HG02798 (cell line): Measurements from ENCODE around the gene SYT1.
"Not testable (repeated sequence)": the region's sequence is repeated elsewhere in the genome, so short reads cannot be mapped to it uniquely, and the experiment has no call there.

Source experiments
- ATAC-seq: cut with Tn5 transposase; IDR thresholded peaks from one replicate; pipeline ENCODE4 v1.9.1; 2021; ENCODE audit warnings: mild to moderate bottlenecking; ENCODE audit not compliant: unreplicated experiment, poor library complexity

SYT1 gene

DNA sequence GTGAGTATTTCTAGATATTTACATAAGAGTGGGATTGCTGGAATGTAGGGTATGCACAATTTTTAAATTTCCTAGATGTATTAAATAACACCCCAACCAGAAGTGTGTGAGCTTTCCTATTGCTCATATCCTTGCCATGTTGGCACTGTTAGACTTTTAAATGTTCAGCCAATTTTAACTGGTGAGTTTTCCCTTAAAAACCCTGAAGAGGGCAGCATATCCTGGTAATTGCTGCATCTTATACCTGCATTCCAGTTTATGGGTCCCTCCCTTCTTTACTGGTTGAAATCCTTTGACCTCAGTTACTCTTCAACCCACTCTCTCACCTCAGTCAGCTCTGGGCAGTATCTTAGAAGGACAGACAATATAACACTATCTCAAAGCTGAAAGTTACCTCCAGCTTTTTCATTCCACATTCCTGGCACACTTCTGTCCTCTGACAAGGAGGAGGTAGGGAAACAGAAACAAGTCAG is 555.6 kb downstream of the SYT1 start:
- ATAC-seq, result no peak

DNA sequence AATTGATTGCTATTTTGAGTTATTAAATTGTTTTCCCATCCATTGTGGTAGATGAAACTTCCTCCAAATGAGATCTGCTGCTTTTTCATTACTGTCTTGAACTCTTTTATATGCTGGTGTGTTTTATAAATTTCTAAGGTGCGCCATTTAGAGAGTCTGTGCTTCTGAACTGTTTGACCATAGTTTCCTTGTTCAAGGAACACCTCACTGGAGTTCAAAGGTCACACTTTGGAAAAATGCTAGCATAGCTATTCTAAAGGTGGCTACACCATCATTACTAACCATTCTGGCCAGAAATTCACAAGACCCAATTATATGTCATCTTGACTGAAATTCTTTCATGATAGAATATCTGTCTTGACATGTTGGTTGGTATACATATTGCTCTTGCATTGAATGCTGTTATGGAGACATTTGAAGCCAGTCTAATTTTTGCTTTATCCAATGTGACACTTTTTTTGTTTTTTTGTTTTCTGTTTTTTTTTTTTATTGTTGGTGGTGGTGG is 556.7 kb downstream of the SYT1 start:
- ATAC-seq, result no peak

- ATAC-seq, result no peak
Measured at GRCh38 chr12:79422060-79422812, 557.7 kb downstream of the SYT1 start.

GRCh38 chr12:79423560-79423959 is 559.0 kb downstream of the SYT1 start:
- no peak for ATAC-seq

- no peak for ATAC-seq
Measured at GRCh38 chr12:79424109-79424721, 559.6 kb downstream of the SYT1 start.

DNA sequence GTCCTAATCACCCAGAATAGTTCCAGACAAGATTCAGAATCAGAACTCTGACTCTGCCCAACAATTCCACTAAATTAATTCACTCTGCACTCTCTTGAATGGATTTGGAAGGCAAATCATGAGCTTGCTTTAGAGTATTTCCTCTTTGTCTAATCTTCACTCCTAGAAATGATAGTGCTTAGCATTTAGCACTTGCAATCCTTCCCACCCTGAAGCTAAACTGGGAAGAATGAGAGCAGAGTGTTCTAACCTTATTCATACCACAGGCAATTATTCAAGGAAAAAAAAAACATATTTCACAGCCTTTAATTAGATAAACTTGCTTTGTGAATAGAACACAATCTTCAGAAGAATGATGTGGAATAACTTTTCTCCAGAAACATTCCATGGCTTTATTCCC is 561.5 kb downstream of the SYT1 start:
- ATAC-seq, result no peak

DNA sequence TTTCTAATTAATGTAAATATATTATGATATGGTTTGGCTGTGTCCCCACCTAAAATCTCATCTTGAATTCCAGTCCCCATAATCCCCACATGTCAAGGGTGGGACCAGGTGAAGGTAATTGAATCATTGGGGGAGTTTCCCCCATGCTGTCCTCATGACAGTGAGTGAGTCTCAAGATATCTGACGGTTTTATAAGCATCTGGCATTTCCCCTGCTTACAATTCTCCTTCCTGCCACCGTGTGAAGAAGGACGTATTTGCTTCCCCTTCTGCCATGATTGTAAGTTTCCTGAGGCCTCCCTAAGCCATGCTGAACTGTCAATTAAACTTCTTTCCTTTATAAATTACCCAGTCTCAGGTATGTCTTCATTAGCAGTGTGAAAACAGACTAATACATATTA is 562.2 kb downstream of the SYT1 start:
- ATAC-seq, result not testable (repeated sequence)

DNA sequence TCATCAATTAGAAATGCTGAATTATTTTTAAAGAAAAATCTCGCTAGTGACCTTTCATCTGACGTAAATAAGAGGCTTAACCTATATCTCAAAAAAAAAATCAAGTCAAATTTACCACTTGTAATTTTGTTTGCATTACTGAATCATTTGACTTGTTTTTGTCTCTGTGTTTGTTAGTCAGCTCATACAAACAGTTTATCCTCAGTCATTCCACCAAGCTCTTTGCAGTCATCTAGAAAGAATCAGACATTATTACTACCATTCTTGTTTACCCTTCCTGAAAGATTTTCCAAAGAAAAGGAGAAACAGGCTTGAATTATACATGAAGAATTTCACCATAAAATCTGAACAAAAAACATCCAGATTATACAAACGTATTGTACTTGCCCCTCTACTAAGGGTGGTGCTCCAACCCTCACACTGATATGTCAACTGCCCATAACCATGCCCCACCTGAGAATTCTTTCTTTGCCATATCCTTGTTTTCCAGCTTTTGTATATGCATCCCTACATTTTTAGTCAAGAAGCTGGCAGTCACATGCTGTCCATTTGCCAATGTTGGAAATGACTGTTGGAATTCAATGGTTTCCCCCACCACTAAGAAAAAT is 569.0 kb downstream of the SYT1 start:
- no peak for ATAC-seq

DNA sequence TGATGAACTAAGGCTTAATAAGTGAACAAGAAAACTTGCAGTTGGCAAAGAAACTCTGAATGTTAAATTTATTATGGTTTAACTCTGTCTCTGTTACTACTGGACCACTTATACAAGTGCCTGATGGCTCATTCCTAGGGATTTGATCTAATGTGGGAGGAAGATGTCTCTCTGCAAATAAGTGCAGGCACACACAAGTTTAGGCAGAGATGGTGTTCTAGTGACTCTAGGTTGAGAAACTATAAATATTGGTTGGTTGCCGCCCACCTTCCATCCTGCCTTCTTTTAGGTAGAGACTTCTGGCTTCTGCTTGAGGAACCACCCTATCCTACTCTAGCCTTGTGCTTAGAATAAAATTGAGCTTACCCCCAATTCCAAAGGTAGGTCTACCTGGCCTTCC is 570.0 kb downstream of the SYT1 start:
- no peak for ATAC-seq

GRCh38 chr12:79435742-79436141 is 571.2 kb downstream of the SYT1 start:
- no peak for ATAC-seq

GRCh38 chr12:79438480-79439174 is 574.1 kb downstream of the SYT1 start:
- no peak for ATAC-seq

DNA sequence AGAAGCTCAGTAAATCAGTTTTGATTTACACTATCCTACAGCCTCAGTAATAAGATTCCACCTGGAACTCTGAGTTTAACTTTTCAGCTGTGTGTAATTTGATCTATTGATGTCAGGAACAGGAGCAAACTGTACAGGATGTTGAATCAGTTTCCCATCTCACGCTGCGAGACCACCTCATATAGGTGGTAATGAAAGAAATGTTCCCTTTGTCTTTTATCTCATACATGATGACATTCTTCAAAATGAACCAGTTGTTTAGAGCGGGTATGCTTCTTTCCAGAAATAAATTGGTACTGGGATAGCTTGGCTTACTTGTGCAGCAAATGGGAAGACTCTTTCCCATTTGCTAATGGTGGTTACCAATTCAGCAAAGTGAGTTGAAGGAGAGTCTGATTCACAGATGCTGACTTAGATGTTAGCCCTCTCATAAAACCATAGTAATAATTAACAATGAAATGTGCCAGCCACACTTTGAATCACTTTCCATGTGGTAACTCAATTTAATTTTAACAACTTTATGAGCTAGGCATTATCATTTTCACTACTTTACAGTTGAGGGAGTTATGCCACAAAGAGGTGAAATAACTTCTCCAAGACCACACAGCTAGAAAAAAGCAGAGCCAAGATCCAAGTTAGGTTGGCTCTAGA is 574.7 kb downstream of the SYT1 start:
- no peak for ATAC-seq

DNA sequence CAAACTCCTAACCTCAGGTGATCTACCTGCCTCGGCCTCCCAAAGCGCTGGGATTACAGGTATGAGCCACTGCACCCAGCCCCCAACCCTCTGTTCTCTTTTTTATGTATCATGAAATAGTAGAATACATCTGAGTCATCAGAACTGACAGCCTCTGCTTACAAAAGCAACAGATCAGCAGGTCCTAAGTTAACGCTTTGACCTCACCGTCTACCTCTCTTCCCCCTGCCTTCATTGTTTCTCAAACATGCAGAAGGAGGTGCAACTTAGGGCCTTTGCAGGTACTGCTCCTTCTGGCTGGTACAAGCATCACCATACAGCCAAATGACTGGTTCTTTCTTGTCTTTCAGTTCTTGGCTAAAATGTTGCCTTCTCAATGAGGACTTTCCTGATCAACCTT is 577.0 kb downstream of the SYT1 start:
- no peak for ATAC-seq

- no peak for ATAC-seq
Measured at GRCh38 chr12:79442396-79442795, 577.8 kb downstream of the SYT1 start.

- no peak for ATAC-seq
Measured at GRCh38 chr12:79444089-79444488, 579.5 kb downstream of the SYT1 start.

- ATAC-seq, result no peak
Measured at GRCh38 chr12:79448816-79449215, 584.2 kb downstream of the SYT1 start.

- ATAC-seq, result no peak
Measured at GRCh38 chr12:79451365-79451764, 586.8 kb downstream of the SYT1 start.

- ATAC-seq, result no peak
Measured at GRCh38 chr12:79451978-79452377, 587.4 kb downstream of the SYT1 start.

DNA sequence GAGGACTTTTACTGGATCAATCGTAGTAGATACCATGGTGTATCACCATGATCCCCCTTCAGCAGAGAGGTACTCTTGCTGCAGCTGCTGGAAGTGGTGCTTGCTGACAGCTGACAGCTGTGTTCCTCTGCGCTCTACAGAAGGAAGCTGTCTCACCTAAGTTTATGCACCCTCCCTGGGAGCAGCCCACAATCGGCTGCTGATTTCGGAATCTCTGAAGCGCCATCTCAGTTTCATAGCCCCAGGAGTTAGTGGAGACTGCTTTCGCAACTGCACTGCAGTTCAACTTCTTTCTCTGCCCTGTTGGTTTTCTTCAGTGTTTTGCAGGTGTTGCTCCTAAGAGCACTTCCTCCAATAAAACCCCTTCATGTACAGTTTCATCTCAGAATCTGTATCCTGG is 588.3 kb downstream of the SYT1 start:
- no peak for ATAC-seq

DNA sequence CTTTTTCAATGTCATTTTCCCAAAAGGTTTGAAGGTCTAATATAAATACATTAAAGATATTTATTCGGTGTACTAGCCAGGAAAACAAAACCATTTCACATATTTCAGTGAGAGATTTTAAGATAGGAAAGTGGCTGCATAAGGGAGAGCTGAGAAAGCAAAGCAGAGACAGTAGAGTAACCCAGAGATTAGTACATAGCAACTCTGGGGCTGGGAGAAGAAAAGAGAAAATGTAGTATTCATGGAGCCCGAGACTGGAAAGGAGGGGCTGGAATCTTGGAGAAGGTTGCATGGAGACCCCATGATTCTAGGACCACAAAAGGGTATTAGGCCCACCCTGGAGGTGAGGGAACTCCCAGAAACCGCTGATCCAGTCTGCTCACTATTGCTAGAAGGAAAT is 589.2 kb downstream of the SYT1 start:
- no peak for ATAC-seq
